ENCODE results near the gene ST6GALNAC6.
A peak's percentile ranks its signal among the peaks of the same experiment; 100 is the strongest.

Gene ST6GALNAC6

DNA sequence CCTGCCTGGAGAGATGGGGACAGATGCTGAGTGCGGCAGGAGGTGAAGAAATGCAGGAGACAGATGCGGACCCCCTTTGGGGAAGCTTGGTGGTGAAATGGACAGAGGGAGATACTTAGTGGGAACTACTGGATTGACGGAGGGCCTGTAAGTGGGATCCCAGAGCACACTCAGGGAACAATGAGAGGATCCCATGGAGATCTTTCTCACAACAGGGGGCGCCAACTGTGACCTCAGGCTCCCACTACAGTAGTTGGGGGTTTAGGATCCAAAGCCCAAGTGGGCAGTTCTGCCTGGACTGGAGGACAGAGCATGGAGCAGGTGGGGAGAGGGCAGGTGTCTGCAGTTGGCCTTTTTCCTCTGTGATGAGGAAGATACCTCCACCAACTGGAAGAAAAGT, 34.8 kb upstream of the ST6GALNAC6 start:
- no peak for DNase-seq (ENCODE audit: low read depth, low spot score)

DNA sequence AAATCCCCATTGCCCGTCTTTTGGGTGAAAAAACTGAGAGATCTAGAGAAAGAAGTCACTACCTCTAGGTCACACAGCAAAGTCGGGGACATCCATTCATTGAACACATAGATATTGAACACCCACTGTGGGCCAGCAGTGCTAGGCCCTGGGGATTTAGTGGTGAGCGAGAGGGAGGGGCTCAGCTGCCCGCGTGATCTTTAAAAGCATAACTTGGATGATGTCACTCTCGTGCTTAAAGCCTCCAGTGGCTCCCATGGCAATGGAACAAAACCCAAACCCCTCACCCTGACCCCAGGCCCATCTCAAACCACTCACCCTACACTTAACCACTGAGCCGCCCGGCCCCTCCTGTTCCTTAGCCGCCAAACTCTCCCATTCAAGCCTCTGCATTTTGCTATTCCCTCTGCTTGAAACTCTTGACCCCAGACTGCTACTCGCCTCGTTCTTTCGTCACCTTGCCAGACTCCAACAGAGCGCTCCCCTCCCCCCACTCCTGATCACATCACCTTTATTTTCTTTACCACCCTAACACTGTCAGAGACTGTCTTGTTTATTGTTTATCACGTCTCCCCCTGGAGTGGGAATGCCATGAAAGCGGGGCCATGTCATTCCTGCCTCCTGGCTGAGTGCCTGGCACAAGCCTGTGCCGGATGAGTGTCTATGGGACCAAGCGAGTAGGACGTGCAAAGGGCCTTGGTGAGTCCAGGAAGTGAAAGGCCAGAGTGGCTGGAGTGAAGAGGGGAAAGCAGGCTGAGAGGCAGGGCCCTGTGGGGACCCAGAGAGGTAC, 31.9 kb upstream of the ST6GALNAC6 start:
- DNase-seq (ENCODE audit: low read depth, low spot score) = peak; percentile 77

- DNase-seq (ENCODE audit: low read depth, low spot score) = peak; percentile 89
Observed at GRCh38 chr9:127930231-127931091, 31.1 kb upstream of the ST6GALNAC6 start, which contains the start of gene PIP5KL1. PIP5KL1 (minus strand) TSS chr9:127930777; CDS start chr9:127930752, 25 bp downstream.

DNA sequence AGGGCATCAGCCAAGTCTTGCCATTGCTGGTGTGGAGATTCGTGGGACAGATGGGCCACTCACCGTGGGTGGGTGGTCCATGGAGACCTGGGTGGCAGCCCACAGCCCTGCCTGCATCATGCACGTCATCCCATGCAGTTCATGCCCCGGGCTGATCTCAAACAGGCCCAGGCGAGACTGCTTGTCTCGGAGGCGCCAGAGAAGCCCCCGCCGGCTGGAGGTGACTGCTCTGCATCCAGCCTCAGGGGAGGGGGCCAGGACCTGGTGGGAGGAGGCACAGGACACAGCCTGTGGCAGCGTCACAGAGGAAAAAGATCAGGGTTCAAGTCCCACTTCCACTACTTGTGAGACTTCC, 30.2 kb upstream of the ST6GALNAC6 start:
- no peak for DNase-seq (ENCODE audit: low read depth, low spot score)

- no peak for DNase-seq (ENCODE audit: low read depth, low spot score)
Observed at GRCh38 chr9:127928676-127929624, 29.5 kb upstream of the ST6GALNAC6 start.

GRCh38 chr9:127927988-127928675, 28.7 kb upstream of the ST6GALNAC6 start:
- DNase-seq (ENCODE audit: low read depth, low spot score) = no peak

DNA sequence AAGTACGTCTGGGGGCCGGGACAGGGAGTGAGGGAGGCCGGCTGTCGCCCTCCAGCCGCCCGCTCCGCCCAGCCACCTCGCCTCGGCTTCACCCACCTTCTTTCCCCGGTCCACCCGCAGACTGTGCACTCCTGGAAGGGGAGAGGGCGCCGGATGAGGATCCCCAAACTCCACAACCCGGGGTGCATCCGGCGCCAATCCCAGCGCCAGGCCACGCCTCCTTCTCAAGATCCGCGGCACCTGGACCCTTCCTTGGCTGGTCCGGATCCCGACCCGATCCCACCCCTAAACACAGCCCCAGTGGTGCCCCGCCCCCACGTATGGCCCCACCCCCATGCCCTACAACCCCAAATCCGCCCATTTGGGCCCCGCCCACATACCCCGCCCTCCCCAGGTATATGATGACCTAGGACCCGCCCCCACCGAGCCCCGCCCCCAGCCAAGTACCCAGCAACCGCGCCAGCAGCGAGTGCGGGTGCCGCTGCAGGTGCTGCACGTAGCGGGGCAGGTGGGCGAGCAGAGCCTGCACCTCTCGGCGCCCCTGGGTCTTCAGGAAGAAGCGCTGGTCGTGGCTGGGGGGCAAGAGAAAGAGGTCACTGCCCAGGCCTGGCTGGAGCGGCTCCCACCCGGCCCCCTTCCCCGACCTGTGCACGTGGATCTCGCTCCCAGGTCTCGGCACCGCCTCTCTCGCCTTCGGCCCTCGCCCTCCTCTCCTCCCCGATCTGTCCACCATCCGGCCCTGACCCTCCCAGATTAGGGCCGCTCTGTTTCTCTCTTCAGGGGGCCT, 28.0 kb upstream of the ST6GALNAC6 start:
- peak; percentile 60 for DNase-seq (ENCODE audit: low read depth, low spot score)

DNA sequence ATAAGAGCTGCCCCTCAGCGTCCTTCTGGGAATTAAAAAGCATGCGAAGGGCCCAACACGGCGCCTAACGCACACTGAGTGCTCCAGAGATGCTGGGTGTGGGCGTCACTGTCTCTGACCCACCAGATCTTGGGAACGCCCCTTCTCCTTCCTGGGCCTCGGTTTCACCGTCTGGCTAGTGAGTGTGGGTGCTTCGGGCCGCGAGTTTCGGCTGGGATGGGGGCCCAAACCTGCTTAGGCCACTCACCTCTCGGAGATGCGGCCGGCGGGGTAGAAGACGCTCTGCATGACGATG, 27.4 kb upstream of the ST6GALNAC6 start:
- DNase-seq (ENCODE audit: low read depth, low spot score) = no peak

DNA sequence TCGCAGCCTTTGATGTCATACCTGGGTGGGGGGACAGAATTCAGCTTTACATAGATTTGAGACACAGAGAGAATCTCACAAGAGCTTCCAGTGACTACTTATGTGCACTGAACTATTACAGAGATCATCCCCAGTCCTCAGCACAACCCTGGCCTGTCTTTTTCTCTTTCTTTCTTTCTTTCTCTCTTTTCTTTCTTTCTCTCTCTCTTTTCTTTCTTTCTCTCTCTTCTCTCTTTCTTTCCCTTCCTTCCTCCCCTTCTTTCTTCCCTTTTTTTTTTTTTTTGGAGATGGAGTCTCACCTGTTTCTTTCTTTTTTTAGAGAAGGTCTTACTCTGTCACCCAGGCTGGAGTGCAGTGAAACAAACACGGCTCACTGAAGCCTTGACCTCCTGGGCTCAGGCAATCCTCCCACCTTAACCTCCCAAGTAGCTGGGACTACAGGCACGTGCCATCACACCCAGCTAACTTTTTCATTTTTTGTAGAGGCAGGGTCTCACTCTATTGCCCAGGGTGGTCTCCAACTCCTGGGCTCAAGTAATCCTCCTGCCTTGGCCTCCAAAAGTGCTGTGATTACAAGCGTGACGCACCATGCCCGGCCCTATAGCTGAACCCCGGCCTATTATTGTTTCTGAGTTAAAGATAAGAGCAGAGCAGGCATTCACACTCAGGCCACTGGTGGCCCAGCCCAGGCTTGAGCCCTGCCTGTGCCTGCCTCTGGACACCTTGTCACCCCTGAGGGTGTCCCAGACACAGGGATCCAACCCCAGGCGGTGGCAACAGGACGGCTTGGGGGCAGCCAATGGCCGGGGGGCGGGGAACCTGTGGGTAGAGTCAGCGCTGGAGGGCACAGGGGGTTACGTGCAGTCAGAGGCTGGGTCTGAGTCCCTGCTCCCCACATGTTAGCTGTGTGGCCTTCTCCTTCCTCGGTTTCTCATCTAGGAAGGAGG, 26.8 kb upstream of the ST6GALNAC6 start:
- no peak for DNase-seq (ENCODE audit: low read depth, low spot score)

DNA sequence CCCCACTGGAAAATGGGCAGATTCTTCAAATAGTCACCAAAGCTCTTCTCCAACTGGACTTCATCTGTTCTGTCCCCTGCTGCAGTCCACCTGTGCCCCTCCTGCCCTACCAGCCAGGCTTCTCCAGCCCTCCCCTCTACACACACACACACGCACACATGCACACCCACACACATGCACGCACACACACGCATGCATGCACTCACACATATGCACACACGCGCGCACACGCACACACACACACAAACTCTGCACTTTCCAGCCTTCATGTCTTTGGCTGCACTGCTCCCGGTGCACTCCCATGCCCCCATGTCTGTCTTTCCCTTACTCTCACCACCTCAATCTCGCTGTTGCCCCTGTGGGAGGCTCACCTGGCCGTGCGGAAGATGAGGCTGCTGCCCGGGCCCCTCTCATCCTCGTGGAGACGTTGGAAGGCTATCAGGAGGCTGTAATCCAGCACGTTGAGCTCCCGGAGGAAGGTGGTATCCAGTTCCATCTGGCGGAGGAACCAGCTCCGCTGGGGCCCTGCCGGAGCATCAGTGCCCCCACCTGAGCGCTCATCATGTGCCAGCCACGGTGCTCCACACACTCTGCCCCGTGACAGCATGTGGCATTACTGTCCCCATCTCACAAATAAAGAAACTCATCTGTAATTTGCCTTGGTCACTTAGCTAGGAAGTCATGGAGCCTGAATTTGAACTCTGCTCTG, 25.5 kb upstream of the ST6GALNAC6 start:
- DNase-seq (ENCODE audit: low read depth, low spot score) = no peak

DNA sequence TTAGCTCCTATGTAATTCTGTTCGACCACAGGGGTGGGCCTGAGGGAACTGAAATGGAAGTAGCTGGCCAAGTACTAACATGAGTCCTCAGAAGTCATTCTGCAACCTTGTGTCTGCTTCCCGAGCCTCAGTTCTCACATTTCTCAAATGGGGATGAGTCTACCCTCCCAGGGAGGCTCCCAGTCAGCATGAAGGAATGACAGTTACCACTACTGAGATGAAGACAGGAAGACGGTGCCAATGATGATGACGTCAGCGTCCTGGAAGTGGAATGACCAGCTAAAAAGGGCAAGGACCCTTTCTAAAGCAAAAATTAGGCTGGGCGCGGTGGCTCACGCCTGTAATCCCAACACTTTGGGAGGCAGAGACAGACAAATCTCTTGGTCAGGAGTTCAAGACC, 24.4 kb upstream of the ST6GALNAC6 start:
- DNase-seq (ENCODE audit: low read depth, low spot score) = no peak

GRCh38 chr9:127923046-127923445, 23.6 kb upstream of the ST6GALNAC6 start:
- no peak for DNase-seq (ENCODE audit: low read depth, low spot score)

DNA sequence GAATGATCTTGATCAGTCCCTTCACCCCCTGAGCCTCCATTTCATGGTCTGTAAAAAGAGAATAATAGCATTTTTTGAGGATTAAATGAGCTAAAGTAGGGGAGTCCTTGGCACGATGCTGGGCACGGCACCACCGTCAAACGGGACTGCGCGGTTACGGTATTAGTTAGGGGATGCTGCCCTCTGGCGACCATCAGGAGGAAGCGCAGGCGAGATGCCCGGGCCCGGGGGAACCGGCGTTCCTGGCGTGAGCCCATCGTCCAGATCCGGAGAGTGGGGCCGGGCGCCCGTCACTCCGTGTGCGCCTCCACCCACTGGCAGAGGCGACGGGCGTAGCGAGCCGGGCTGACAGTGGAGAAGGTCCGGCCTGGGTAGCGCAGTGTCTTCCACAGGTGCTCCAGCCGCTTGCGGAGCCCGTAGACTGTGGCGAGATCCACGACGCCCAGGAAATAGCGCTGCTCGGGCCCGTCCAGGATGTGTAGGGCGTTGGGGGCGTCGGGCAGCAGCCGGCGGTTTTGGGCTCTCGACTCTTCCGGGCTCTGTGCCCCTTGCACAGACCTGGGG, 22.2 kb upstream of the ST6GALNAC6 start:
- DNase-seq (ENCODE audit: low read depth, low spot score) = peak; percentile 73

DNA sequence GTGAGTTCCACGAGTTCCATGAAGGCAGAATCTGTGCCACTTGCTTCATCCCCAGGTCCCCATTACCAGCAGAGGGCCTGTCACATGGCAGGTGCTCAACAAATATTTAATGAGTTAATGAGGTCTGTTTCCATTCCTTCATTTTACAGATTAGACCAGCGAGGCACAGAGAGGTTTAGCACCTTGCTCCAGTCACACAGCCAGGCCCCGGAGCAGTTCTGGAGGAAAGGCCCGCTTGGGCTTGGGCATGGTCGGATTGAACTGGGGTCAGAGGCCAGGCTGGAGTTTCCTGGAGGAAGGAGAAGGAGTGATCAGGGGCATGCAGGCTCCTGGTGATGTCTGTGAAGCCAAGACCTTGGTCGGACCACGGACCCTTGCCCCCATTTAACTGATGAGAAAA, 21.4 kb upstream of the ST6GALNAC6 start:
- DNase-seq (ENCODE audit: low read depth, low spot score) = no peak

GRCh38 chr9:127919253-127919815, 19.9 kb upstream of the ST6GALNAC6 start:
- DNase-seq (ENCODE audit: low read depth, low spot score) = peak; percentile 62

DNA sequence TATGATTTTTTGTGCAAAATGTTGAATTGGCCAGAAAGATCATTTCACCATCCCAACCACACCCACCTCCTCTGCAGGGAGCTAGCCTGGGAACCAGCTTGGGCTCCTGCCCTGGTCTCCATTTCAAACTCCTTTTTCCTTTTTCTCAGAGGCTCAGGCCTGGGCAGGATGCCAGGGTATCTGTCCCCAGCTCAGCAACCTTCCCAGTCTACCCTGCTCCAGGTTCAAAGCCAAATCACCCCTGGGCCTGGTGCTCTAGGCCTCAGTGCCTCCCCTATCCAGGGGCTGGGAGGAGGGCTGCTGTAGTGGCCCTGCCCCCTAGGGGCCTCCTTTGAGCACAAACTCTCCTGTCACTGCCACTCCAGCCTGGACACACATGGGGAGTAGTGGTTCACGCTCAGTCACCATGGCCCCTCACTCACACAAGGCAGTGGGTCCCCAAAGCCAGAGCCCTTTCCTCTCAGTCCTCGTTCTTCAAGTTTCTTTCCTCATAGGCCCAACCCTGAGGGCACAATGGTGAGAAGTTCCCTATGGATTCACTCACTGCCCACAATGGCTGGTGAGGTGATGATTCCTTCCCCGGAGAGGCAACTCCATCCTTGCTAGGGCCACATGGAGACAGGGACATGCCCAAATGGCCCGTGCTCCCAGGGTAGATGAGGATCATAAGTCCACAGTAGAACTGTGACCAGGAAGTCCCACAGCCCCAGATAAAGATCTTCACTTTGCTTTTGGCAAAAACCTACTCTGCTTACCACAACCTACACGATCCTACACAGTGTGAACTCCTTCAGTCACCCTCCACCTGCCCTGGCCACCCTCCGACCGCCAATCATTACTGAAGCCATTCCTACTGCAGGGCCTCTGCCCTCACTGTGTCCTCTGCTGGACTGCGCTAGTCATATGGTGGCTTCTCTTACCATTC, 19.0 kb upstream of the ST6GALNAC6 start:
- DNase-seq (ENCODE audit: low read depth, low spot score) = no peak

GRCh38 chr9:127917603-127918002, 18.2 kb upstream of the ST6GALNAC6 start:
- DNase-seq (ENCODE audit: low read depth, low spot score) = no peak

All from ELF-1 (cell line).